DMS153 treated with DMSO at 0.1 percent for 48 hours (cell line): Measurements from ENCODE around the gene ZNF532.
"Not testable (repeated sequence)": the region's sequence is repeated elsewhere in the genome, so short reads cannot be mapped to it uniquely, and the experiment has no call there.

Source experiments
- DNase-seq: peaks from one replicate; lab custom pipeline; 2025; ENCODE audit not compliant: unreplicated experiment; lab: John Stamatoyannopoulos, UW

The ZNF532 gene

DNA sequence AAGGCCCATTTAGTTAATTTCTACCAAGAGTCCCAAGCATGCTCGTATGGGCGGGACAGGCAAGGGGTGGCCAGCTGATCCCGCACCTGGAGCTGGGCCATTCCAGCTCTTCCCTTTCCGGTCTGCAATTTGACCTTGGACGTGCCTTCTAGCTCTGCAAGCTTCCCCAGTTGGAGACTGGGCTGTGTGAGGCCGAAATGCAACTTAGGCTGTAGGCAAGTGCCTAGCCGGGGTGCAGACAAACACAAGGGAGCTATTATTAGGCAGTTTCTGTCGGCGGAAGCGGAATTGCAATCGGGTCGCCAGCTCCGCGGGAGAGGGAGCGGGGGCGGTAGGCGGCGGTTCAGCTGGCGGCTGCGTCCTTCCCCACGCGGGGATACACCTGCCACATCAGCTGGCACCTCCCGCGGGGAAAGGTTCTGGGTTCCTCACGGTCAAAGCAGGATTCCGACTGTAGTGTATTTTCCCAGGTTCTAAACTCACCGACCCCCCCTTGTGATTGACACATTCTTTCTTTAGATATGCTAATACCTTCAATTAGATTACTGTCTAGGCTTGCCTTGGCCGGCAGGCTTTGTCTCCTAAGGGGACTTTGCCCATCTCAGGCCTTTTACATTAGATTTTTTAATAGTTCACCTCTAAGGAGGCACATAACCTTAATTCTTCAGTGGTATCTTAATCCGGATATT, 17.1 kb upstream of the ZNF532 start:
- no peak for DNase-seq

DNA sequence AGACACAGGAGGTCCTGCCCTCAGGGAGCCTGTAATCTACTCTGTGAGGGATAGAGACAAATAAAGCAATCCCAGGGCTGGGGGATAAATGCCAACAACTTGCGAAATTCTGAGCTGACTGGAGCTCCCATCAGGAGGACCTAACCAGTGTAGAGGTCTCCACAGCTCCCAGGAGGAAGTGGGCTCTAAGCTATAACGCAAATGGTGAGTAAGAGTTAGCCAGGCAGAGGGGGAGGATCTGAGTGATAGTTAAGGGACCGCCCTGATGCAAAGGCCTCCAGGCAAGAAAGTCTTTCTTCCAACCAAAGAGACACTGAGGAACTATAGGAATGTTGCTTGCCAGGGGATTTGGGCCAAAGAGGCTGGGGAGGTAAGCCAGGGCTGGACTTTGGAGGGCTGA, 16.0 kb upstream of the ZNF532 start:
- DNase-seq, result no peak

DNA sequence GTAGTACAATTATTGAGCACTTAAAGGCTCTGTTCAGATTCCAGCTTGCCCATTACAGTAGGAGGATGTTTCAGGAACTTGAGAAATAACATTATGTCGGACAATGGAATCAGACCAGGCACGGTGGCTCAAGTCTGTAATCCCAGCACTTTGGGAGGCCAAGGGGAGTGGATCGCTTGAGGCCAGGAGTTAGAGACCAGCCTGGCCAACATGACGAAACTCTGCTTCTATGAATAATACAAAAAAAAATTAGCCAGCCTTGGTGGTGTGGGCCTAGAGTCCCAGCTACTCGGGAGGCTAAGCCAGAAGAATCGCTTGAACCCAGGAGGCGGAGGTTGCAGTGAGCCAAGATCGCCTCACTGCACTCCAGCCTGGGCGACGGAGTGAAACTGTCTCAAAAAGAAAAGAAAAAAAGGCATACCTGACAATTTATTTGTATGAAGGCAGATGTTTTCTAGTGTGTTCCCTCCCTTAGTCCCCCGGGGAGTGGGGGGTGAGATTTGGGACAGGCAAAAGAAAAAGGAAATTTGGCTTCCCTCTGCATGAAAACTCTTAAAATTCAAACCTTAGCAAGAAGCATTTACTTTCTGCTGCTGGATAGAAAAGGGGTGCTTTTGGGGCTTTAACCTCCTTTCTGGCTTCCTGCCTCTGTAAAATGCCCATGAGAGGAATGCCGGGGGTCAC, 13.7 kb upstream of the ZNF532 start:
- DNase-seq, result no peak

- DNase-seq, result no peak
These were observed 12.8 kb upstream of the ZNF532 start for GRCh38 chr18:58851856-58852255.

GRCh38 chr18:58852629-58853028, 12.0 kb upstream of the ZNF532 start:
- no peak for DNase-seq

- DNase-seq, result no peak
These were observed 11.1 kb upstream of the ZNF532 start for GRCh38 chr18:58853561-58853960.

DNA sequence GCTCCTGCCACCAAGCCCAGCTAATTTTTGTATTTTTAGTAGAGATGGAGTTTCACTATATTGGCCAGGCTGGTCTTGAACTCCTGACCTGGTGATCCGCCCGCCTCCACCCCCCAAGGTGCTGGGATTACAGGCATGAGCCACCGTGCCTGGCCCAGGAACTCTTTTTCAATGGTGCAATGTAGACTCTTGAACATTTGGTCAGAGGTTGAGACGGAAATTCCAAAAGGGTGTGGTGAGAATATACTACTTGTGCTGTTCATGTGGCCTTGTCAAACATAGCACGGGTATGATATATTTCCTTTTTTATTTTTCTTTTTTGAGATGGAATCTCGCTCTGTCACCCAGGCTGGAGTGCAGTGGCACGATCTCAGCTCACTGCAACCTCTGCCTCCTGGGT, 9.2 kb upstream of the ZNF532 start:
- DNase-seq, result not testable (repeated sequence)

- DNase-seq, result no peak
These were observed 7.8 kb upstream of the ZNF532 start for GRCh38 chr18:58856881-58857280.

- DNase-seq, result no peak
These were observed 5.8 kb upstream of the ZNF532 start for GRCh38 chr18:58858591-58859468.

- no peak for DNase-seq
These were observed 4.8 kb upstream of the ZNF532 start for GRCh38 chr18:58859907-58860306.

GRCh38 chr18:58860747-58861231, 3.9 kb upstream of the ZNF532 start:
- DNase-seq, result no peak

- no peak for DNase-seq
These were observed 3.3 kb upstream of the ZNF532 start for GRCh38 chr18:58861353-58861752.

- no peak for DNase-seq
These were observed 2.8 kb upstream of the ZNF532 start for GRCh38 chr18:58861861-58862301.

- DNase-seq, result peak; percentile 87
These were observed 2.3 kb upstream of the ZNF532 start for GRCh38 chr18:58862356-58862755.

GRCh38 chr18:58862851-58863538, 1.7 kb upstream of the ZNF532 start:
- peak; percentile 61 for DNase-seq

DNA sequence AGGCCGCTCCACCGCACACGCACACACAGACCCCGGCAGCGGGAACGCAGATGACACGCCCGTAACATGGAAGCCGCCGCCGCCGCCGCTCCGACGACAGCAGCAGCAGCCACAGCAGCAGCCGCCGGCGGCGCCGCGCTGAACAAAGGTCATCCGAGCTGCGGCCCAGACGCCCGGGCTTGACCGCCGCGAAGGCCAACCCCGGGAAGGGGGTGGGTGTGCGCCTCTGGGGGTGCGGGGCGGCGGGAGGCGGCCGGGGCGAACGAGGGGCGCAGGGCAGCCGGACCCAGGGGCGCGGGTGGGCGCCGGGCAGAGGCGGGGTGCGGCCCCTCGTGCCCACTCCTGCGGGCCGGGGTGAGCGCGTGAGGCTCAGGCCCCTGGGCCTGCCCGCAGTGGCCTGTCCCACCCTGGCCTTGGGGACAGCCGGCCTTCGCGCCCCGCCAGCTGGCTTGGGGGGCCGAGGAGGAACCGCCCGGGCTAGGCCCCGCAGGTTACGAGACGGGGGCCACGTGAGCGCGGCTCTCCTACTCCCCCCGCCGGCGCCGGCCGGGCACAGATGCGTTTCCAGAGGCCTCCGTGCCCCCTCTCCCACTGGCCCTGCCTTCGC, 1.0 kb upstream of the ZNF532 start:
- no peak for DNase-seq

DNA sequence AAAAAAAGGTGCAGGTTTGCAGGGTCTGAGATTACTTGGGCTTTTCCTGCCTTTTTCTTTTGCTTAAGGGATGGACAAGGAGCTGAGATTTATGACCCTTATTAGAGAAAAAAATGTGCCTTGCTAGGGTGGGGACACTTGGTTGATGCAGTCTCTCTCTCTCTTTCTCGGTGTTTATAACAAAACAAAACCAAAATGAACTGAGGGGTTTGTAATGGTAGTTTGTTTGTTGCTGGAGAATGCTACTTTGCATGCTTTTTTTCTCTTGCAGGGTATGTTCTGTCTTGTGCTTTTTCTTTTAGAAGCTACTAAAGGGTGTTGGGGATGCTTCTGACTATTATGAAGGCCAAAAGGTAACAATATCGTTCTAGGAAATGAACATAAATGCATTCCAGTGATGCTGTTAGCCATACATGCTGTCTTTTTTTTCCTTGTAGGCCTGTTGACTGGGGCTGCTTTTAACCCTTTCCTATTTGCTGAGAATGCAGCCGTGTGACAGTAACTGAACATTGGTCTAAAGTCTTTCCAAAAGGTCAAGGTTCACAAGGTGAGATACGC, 435 bp downstream of the ZNF532 start:
- no peak for DNase-seq

- DNase-seq, result no peak
These were observed 1.0 kb downstream of the ZNF532 start for GRCh38 chr18:58865701-58866065.

DNA sequence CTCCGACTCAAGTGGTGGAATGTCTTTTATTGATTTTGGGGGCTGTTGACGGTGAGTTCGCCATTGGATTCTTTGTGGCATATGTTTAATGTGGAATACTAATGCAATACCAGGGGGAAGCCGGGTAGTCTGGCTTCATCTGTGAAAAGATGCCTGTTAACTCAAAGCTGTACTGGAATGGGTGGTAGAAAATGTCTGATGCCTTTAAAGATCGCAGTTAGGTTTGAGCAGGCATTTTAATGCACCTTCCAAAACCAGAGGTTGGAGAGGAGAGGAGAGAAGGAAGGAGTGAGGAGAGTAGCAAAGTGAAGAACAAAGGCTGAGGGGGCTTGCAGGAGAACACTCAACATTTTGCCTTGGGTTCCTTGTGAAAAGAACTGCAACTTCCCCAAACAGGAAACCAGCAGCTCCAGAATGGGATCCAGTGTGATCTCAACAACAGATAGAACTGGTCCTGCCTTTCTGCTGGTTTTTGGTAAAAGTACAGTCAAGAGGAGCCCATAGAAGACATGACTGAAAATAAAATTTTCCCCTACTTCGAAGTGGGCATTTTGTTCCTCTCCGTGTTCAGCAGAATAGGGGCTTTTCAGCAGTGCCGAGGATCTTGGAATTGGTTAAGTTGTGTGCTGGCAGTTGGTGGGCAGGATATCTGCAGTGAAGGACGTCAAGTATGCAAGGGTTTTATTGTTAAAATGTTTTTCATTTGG, 1.5 kb downstream of the ZNF532 start:
- no peak for DNase-seq

DNA sequence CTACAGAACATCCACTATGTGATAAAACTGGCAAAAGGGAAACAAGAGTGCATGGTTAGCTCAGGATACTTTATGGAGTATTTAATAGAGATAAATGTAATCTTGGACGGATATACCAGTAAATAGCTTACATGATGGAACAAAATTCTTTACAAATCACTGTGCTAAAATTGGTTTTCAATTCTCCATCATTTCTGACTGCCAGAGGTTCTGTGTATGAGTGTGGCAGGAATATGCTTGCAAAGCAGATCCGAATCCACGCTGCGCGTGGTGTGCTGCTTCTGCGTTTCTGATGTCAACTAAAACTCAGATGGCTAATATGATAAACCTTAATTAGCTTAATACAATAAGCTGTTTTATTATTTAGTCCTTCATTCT, 2.1 kb downstream of the ZNF532 start:
- DNase-seq, result no peak
